GM18498 (cell line): ENCODE measurements around the gene CNGA1.
"Not testable (repeated sequence)": the region's sequence is repeated elsewhere in the genome, so short reads cannot be mapped to it uniquely, and the experiment has no call there.

ENCODE experiments used
- ATAC-seq: cut with Tn5 transposase; IDR thresholded peaks from one replicate; pipeline ENCODE4 v1.9.1; 2021; ENCODE audit warnings: mild to moderate bottlenecking, moderate library complexity; ENCODE audit not compliant: unreplicated experiment

The CNGA1 gene

GRCh38 chr4:47974566-47974965 is 41.9 kb downstream of the CNGA1 start:
- ATAC-seq, result no peak

GRCh38 chr4:47972721-47973120 is 43.8 kb downstream of the CNGA1 start:
- no peak for ATAC-seq

DNA sequence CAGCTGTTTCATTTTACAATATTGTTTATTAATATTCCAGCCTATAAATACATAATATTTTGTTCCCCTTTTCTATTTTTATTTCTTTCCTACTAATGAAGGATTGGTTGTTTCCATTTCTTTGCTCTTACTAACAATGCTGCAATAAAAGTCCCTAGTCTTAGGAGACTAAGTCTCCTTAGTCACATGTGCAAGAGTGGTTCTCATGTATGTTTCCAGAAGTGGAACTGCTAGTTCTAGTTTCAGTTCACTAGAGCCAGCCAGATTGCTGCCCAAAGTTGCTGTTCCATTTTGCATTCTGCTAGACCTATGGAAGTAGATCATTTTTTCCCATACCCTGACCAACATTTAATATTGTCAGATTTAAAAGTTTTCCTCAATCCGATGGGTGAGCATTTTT is 44.3 kb downstream of the CNGA1 start:
- peak; percentile 83 for ATAC-seq

DNA sequence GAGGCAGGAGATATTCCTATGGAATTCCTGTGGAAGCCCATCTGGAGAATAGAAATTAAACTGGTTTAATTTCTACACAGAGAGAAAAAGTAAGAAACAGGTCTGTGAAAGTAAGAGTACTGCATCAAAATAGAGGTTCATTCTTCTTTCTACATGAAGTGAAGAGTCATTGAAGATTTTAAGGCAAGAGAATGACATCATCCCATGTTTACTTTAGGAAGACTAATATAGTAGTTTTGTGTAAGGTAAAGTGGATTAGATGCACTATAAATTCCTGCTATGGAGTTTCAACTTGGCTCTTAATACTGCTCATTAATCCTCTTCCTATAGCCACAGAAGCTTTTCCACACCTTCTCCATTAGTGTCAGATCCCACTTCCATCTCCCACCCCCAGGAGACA is 47.6 kb downstream of the CNGA1 start:
- no peak for ATAC-seq

- ATAC-seq, result no peak
Measured at GRCh38 chr4:47954677-47955076, 61.8 kb downstream of the CNGA1 start.

DNA sequence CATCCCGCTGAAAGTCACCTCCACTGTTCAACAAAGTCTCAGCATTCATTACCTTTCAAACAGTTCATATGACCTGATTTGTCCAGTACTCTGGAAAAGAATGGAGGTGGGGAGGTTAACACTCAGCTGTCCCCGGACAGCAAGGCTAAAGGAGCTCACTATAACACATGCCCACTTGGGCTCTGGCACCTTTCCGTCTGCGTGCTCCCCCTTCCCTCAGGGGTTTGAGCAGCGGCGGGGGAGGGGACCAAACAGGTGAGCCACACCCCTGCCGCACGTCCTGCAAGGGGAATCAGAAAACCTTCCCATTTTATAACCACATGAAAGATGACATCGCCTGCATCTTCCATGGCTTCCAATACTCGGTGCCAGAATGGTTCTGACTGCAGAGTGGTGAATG is 62.2 kb downstream of the CNGA1 start:
- ATAC-seq, result no peak

GRCh38 chr4:47945930-47946726 is 70.4 kb downstream of the CNGA1 start:
- no peak for ATAC-seq

DNA sequence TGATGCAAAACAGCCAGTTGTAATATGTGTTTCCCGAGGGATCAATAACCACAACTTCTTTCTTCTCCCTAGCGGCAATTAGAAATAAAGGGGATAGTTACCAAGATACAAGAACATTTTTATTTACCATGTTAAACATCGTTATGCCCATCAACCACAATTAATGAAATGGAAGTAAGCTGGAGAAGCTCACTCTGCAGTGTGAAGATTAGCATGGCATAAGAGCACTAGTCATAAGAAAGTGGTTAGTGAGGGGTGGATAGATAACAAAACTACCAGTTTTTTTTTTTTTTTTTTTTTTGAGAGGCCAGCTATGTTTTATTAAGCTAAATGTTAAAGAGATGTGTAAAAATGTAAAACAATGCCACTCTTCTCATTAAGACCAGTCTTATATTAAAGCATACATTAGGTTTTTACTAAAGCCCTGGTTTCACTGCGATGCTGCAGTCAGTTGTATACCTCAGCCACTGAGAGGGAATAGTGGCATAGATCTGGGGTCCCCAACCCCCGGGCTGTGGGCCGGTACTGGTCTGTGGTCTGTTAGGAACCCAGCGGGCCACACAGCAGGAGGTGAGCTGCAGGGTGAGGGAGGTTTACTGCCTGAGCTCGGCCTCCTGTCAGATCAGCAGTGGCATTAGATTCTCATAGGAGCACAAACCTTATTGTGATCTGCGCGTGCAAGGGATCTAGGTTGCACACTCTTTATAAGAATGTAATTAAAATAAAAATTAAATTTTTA is 74.2 kb downstream of the CNGA1 start:
- ATAC-seq, result no peak

GRCh38 chr4:47939456-47939855 is 77.0 kb downstream of the CNGA1 start:
- no peak for ATAC-seq

DNA sequence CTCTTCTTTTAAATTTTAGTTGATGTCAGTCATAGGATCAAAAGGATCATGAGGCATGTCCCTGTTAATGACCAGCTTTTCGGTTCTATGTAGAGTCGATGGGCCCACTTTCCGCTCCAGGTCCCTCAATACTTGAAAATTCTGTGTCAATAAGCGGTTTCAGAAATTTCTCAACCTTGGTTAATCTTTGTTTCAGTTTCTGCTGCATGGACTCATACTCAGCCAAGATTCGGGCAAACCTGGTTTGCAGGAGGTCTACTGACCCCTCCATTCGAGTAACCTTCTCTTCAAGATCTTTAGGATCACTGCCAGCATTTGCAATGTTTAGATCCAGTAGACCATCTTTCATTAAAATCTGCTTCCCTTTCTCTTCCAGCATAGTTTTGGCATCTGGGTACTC is 80.1 kb downstream of the CNGA1 start:
- ATAC-seq, result no peak

DNA sequence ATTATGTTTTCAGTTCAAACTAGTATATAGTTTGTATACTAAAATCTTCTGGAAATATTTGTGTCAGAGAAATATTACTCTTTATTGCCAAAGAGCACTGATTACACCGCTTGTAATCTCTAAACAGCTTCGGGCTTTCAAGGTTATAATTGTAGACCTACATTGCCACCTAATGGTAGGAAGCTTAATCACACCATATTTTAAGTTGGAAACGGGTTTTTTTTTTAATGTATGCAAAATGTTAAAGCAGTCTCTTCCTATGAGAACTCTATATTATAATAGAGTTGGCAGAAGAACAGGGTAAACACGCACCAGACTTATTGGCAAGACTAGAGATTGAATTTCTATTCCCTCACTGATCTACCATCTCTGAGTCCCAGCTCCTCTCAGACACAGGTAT is 82.6 kb downstream of the CNGA1 start:
- peak; percentile 76 for ATAC-seq

DNA sequence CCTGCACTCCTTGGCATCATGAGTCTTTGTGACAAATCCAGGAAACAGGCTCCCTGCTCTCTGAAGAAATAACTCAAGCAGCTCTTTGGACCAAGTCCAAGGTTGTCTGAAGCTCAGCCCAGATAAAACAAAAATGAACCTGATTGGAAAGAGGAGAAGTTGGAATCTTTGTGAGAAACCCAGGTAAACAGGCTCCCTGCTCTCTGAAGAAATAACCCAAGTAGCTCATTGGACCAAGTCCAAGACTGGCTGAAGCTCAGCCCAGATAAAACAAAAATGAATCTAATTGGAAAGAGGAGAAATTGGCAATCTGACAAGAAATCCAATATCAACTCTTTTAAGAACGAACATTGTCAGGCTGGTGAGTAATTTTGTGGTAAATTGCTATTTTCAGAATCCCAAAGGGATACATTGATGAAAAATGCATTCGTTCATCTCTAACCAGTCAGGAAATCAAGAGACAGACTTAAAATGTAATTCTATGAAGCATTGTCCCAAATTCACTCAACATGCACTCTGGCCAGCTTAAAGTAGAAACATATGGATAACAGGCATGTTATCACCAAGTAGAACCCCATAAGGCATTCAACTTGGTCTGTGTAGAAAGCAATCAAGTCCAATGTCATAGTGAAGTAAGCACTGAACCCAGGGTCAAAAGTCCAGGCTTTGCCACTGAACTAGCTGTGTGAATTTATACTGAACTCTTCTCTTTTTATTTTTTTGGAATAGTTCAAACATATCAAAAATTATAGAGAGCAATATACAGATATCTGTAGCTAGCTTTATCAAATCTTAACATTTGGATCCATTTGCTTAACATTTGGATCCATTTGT is 85.3 kb downstream of the CNGA1 start:
- ATAC-seq, result no peak

DNA sequence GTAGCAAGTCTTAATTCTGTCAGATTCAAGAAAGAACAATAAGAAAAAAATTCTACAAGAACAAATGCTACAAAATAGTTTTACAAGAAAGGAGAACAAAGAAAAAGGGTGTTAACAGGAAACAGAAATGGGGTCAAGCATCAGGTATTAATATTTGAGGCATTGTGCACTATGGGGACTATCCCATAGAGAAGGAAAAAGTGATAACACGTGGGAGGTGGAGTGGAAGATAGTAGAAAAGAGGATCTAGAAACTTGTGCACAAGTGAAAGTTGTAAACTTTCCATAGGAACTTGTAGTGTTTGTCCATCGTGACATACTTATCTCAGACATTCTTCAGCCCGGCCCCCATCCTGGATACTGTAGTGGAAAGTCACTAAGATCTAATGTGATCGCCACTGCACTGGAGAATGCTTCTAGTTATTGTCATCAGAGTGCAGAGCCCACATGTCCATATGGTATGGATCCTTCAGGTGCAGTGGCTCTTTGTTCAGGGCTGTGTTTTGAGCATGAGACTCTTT is 86.7 kb downstream of the CNGA1 start:
- ATAC-seq, result no peak

- peak; percentile 98 for ATAC-seq
Measured at GRCh38 chr4:47926667-47927258, 89.7 kb downstream of the CNGA1 start.

DNA sequence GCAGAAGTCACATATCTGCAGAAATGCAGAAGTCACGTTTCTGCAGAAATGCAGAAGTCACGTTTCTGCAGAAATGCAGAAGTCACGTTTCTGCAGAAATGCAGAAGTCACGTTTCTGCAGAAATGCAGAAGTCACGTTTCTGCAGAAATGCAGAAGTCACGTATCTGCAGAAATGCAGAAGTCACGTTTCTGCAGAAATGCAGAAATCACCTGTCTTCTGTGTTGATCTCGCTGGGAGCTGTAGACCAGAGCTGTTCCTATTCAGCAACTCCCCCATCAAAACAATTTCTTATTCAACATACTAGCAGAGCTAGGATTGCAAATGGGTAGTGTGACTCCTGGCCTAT is 93.2 kb downstream of the CNGA1 start:
- not testable (repeated sequence) for ATAC-seq

DNA sequence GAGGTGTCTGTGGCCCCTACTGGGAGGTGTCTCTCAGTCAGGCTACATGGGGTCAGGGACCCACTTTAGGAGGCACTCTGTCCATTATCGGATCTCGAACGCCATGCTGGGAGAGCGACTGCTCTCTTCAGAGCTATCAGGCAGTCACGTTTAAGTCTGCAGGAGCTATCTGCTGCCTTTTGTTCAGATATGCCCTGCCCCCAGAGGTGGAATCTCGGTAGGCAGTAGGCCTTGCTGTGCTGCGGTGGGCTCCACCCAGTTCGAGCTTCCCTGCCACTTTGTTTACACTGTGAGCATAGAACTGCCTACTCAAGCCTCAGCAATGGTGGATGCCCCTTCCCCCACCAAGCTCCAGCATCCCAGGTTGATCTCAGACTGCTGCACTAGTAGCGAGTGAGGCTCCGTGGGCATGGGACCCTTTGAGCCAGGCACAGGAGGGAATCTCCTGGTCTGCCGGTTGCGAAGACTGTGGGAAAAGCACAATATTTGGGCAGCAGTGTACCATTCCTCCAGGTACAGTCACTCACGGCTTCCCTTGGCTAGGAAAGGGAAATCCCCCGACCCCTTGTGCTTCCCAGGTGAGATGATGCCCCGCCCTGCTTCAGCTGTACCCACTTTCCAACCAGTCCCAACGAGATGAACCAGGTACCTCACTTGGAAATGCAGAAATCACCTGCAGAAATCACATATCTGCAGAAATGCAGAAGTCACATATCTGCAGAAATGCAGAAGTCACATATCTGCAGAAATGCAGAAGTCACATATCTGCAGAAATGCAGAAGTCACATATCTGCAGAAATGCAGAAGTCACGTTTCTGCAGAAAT is 93.8 kb downstream of the CNGA1 start:
- ATAC-seq, result not testable (repeated sequence)

GRCh38 chr4:47917163-47917562 is 99.3 kb downstream of the CNGA1 start:
- ATAC-seq, result not testable (repeated sequence)

DNA sequence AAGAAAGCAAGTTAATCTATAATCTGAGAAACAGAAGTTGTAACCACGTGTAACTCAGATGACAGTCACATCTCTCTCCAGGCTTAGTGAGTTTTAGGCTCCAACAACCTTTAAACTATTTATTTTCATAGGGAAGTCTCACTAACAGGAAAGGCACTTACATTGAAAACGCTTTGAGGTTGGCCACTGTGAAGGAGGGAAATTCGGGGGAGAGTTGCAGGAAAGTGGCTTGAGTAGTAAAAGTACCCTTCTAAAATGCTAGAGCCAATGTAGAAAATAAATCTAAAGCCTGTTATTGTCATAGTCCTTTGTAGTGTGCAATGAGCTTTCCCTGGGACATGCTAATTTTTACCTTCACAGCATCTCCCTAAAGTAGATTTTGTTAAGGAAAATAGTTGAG is 101.1 kb downstream of the CNGA1 start:
- ATAC-seq, result no peak

- peak; percentile 23 for ATAC-seq
Measured at GRCh38 chr4:47914926-47915237, 101.6 kb downstream of the CNGA1 start.

- ATAC-seq, result peak; percentile 98
Measured at GRCh38 chr4:47914220-47914925, 102.1 kb downstream of the CNGA1 start, which contains the start of gene NFXL1. Gene NFXL1, minus strand, starts transcription at chr4:47914583. Its CDS starts 380 bp downstream, at chr4:47914203.
